Measurements from ENCODE around the gene SH3RF1. TPM values are rescaled to one million over a fixed set of nuclear protein-coding genes. Genes with fewer than 3 reads are reported as not detected.

Gene SH3RF1
- total RNA-seq, 2 donors from 2014 or later: 42.9 to 57.5 TPM

- H3K4me1 ChIP-seq (replicated peaks): no peaks in the 10 kb centered on the region
Measured at GRCh38 chr4:169060391-169061091, 210.2 kb downstream of the SH3RF1 start.

GRCh38 chr4:169059306-169060211, 211.2 kb downstream of the SH3RF1 start:
- peak overlapping the region; percentile 62 to 69 for H3K27ac ChIP-seq
- 63% methylated on average over 22 of the region's 22 CpGs for WGBS
- no peak for DNase-seq (ENCODE audit: low spot score)

More at GRCh38 chr4:169060391-169061091, 210.2 kb downstream of the SH3RF1 start:
- H3K4me3 ChIP-seq: no peak overlapping the region
- TF ChIP-seq POLR2A (IDR thresholded peaks at IDR 0.05) (no peak), POLR2AphosphoS5 (IDR thresholded peaks at IDR 0.05) (no peak), CTCF (IDR thresholded peaks at IDR 0.05) (no peak)
- DNase-seq (ENCODE audit: low spot score): no peak
- 64% methylated on average over 9 of the region's 9 CpGs for WGBS
- H3K36me3 ChIP-seq: no peaks in the 10 kb centered on the region
- H3K27ac ChIP-seq: peak overlapping the region; percentile 62 to 69
- intact Hi-C loops (cut with DNase I): no loop called here
- H3K9me3 ChIP-seq: no peaks in the 10 kb centered on the region
- no peaks in the 10 kb centered on the region for H3K27me3 ChIP-seq (replicated peaks; ENCODE audit: insufficient read depth)

GRCh38 chr4:169058312-169058711, 212.4 kb downstream of the SH3RF1 start:
- DNase-seq (ENCODE audit: low spot score): no peak

More at GRCh38 chr4:169059306-169060211, 211.2 kb downstream of the SH3RF1 start:
- Histone ChIP-seq H3K4me1 (replicated peaks) (no peaks in the 10 kb centered on the region), H3K36me3 (no peaks in the 10 kb centered on the region), H3K27me3 (replicated peaks; ENCODE audit: insufficient read depth) (no peaks in the 10 kb centered on the region), H3K4me3 (no peak overlapping the region), H3K9me3 (no peaks in the 10 kb centered on the region)
- TF ChIP-seq CTCF (IDR thresholded peaks at IDR 0.05) (no peak), POLR2AphosphoS5 (IDR thresholded peaks at IDR 0.05) (no peak), POLR2A (IDR thresholded peaks at IDR 0.05) (no peak)
- intact Hi-C loops (cut with DNase I): no loop called here

GRCh38 chr4:169054879-169055278, 215.9 kb downstream of the SH3RF1 start:
- no peak for TF ChIP-seq CTCF (IDR thresholded peaks at IDR 0.05)
- TF ChIP-seq POLR2AphosphoS5 (IDR thresholded peaks at IDR 0.05): no peak
- no peak for TF ChIP-seq POLR2A (IDR thresholded peaks at IDR 0.05)
- H3K27ac ChIP-seq: no peak overlapping the region
- H3K36me3 ChIP-seq: no peaks in the 10 kb centered on the region
- H3K27me3 ChIP-seq (replicated peaks; ENCODE audit: insufficient read depth): no peaks in the 10 kb centered on the region
- 97% methylated on average over 6 of the region's 6 CpGs for WGBS
- no peaks in the 10 kb centered on the region for H3K9me3 ChIP-seq
- H3K4me1 ChIP-seq (replicated peaks): peaks cover 10% of the 10 kb centered on the region
- intact Hi-C loops (cut with DNase I): no loop called here
- DNase-seq (ENCODE audit: low spot score): no peak
- no peak overlapping the region for H3K4me3 ChIP-seq

More at GRCh38 chr4:169058312-169058711, 212.4 kb downstream of the SH3RF1 start:
- Histone ChIP-seq H3K4me1 (replicated peaks) (no peaks in the 10 kb centered on the region), H3K36me3 (no peaks in the 10 kb centered on the region), H3K27me3 (replicated peaks; ENCODE audit: insufficient read depth) (no peaks in the 10 kb centered on the region), H3K4me3 (no peak overlapping the region), H3K27ac (no peak overlapping the region), H3K9me3 (no peaks in the 10 kb centered on the region)
- TF ChIP-seq POLR2A (IDR thresholded peaks at IDR 0.05) (no peak), POLR2AphosphoS5 (IDR thresholded peaks at IDR 0.05) (no peak), CTCF (IDR thresholded peaks at IDR 0.05) (no peak)
- WGBS: 94% methylated on average over 7 of the region's 7 CpGs
- intact Hi-C loops (cut with DNase I): no loop called here

Data from prostate gland (tissue), 2 donors.